Activated CD8-positive, alpha-beta memory T cell treated with anti-CD3 and anti-CD28 coated beads for 48 hours (primary cell): Measurements from ENCODE around the gene KXD1.

ENCODE experiments used
- DNase-seq, 3 experiments: peaks; one replicate each; pipeline ENCODE4 v3.0.0-alpha.2; 2020; ENCODE audit warnings: low read depth in 2 of 3, low spot score in 2 of 3

The KXD1 gene

GRCh38 chr19:18612051-18612771 is 54.5 kb downstream of the KXD1 start:
- DNase-seq: no peak

- no peak for DNase-seq
These were observed 55.3 kb downstream of the KXD1 start, which contains the start of gene TMEM59L for GRCh38 chr19:18612772-18613588. Gene TMEM59L (plus strand): TSS chr19:18612870. CDS start chr19:18612959, 89 bp downstream.

- no peak for DNase-seq
These were observed 56.0 kb downstream of the KXD1 start for GRCh38 chr19:18613589-18614234.

DNA sequence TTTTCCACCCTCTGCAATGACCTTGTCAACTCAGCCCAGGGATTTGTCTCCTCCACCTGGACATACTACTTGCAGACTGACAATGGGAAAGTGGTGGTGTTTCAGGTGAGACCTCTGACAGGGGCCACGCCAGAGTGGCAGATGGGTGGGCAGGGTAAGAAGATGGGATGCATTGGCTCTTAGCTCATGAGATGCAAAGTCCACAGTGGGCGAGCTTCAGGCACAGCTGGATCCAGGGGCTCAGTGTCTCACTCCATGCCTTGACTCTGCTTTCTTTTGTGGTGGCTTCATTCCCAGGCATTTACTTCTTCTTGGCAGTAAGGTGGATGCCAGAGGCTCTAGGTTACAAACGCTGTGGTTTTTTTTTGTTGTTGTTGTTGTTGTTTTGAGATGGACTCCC is 58.4 kb downstream of the KXD1 start:
- DNase-seq: no peak

DNA sequence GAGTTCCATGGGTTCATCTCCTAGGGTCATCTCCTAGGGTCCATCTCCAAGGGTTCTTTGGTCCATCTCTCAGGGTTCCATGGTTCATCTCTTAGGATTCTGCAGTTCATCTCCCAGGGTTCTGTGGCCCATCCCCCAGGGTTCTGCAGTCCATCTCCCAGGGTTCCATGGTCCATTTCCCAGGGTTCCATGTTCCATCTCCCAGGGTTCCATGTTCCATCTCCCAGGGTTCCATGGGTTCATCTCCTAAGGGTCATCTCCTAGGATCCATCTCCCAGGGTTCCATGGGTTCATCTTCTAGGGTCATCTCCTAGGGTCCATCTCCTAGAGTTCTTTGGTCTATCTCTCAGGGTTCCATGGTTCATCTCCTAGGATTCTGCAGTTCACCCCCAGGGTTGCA is 59.9 kb downstream of the KXD1 start:
- DNase-seq: no peak

GRCh38 chr19:18618236-18618635 is 60.6 kb downstream of the KXD1 start:
- DNase-seq: no peak
